Panc1 (cell line): ENCODE measurements around the gene FAM236C.
"Not testable (repeated sequence)": the region's sequence is repeated elsewhere in the genome, so short reads cannot be mapped to it uniquely, and the experiment has no call there.

Experiments used
- CTCF ChIP-seq: fragments of 450-650 bp; IDR thresholded peaks from 2 replicates; pipeline ENCODE4 v1.5.1; 2017; ENCODE audit warnings: mild to moderate bottlenecking
- POLR2AphosphoS5 ChIP-seq: IDR thresholded peaks from 2 replicates; pipeline ENCODE4 v1.6.1; 2012; ENCODE audit warnings: mild to moderate bottlenecking, low read depth, low read length, moderate library complexity

GRCh38 chrX:72943819-72944169 is 31.4 kb downstream of the FAM236C start, which contains the start of gene DMRTC1:
- TF ChIP-seq CTCF, POLR2AphosphoS5: not testable (repeated sequence)
